HG03159 (cell line): Measurements from ENCODE around the gene ZNF524.
A peak's percentile ranks its signal among the peaks of the same experiment; 100 is the strongest.

ENCODE experiments used
- ATAC-seq: cut with Tn5 transposase; IDR thresholded peaks from one replicate; pipeline ENCODE4 v1.9.1; 2021; ENCODE audit warnings: mild to moderate bottlenecking, moderate library complexity; ENCODE audit not compliant: unreplicated experiment

Gene ZNF524

DNA sequence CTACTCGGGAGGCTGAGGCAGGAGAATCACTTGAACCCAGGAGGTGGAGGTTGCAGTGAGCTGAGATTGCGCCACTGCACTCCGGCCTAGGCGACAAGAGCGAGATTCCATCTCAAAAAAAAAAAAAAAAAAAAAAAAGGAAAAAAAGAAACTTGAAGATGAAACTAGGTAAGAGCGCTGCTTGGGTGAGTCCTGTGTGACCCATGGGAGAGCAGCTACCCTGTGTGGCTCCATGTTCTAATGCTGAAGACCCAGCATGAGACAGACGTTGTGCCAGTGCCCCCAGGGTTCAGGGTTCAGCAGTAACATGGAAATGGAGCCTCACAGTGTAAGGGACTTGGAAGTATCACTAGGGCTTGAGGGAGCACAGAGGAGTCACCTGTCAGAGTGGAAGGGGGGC, 18.3 kb downstream of the ZNF524 start:
- ATAC-seq, result no peak

DNA sequence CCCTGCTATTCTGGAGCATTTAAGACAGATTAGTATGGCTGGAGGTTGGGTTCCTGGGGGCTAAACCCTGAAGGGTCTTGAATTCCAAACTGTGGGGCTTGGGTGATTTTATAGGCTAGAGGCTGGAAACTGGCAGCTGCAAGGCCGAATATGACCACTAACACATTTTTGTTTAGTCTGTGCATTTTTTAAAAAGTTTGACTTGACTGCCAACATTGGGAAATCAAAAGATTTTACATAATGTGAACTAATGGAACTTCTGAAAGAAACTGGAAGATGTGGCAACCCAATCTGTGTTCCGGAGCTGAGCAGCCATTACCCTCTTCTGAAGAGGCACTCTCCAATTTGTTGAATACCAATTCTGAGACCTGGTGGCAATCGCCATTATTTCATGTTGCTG, 19.2 kb downstream of the ZNF524 start:
- ATAC-seq, result no peak

DNA sequence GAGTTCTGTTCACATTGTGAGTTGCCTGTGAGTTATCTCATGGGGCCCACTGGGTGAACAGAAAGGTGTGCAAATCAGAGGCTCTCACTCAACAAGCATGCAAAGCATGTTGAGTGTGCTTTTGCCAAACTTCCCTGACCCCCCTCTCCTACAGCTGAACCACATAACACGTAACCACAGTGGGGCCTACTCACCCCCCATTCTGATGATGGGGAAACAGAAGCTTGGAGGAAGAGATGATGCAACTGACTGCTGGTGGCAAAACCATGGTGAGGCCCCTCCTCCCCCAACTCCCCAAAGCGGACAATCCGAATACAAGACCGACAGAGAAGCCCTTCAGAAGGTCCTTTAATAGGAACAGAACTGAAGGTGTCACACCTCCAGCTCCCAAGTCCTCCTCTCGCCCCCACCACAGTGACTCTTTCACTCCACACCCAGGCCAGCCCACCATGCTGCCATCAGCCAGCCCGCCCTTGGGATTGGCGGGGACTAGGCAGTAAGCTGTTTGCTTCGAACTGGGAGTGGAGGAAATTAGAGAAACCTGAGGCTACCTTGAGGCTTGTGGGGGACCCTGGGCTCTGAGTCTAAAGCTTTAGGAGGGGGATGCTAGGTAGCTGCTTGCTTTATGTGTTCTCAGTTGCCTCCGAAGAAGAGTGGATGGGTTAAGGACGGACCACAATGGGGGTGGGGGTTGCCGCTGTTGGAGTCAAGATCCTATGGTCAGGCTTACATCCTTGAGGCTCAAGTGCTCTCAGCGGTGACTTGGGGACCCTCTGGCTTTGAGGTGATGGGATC, 20.5 kb downstream of the ZNF524 start:
- ATAC-seq, result no peak

- ATAC-seq, result no peak
Observed at GRCh38 chr19:55621205-55621672, 21.2 kb downstream of the ZNF524 start.

DNA sequence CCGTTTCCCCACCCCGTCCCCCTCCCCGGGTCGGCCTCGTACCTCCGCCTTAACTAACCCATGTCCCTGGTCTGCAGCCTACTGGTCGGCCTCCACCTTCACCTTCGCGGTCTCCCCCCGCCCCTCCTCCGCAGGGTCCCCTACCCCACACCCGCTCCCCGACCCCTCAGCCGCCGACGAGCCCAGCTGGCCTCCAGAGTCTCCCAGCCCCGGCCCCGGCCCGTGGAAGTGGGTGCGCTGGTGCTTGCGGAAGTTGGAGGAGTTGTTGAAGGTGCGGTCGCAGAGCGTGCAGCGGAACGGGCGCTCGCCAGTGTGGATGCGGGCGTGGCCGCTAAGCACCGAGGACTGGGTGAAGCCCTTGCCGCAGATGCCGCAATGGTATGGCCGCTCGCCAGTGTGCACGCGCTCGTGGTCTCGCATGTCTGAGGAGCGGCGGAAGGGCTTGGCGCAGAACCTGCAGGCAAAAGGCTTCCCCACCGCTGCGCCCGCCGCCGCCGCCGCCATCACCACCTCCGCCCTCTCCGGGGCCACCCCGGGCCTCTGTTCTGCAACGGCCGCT, 21.7 kb downstream of the ZNF524 start:
- no peak for ATAC-seq

DNA sequence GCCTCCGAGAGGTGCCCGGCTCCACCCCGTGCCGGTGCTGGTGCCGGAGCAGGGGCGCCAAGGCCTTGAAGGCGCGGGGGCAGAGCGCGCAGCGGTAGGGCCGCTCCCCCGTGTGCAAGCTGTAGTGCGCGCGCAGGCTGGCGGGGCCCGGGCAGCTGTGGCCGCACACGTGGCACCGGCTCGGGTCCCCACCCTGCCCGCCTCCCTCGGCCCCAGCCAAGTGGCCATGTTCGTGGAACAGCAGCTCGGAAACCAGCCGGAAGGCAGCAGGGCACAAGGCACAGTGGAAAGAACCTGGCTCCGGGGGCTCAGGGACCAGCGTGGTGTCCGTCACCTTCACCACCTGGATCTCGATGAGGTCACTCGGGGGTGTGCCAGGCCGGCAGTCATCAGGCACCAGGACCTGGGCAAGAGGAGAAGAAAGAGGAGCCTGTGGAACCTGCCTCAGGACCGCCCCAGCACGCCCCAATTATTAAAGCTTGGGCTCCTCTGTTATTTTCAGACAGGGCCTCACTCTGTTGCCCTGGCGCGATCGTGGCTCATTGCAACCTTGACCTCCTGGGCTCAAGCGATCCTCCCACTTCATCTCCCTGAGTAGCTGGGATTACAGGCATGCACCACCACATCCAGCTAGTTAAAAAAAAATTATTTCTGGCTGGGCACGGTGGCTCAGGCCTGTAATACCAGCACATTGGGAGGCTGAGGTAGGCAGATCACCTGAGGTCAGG, 22.3 kb downstream of the ZNF524 start:
- no peak for ATAC-seq

DNA sequence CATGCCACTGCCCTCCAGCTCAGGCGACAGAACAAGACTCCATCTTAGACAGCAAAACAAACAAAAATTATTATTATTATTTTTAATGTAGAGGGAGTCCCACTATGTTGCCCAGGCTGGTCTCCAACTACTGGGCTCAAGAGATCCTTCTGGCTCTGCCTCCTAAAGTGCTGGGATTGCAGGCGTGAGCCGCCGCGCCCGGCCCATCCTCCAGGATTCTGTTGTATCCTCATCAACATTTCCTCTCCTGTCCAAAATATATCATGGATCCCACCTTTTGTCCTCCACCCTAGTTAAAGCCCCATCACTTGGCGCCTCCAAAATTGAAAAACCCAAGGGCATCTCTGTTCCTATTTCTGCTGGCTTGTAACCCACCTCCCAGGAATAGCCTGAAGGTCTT, 23.0 kb downstream of the ZNF524 start:
- ATAC-seq, result no peak

GRCh38 chr19:55623561-55623960, 23.5 kb downstream of the ZNF524 start:
- no peak for ATAC-seq

- peak; percentile 54 for ATAC-seq
Observed at GRCh38 chr19:55624109-55625003, 24.3 kb downstream of the ZNF524 start, which contains the start of gene ZNF784. Gene ZNF784 (minus strand): TSS chr19:55624566. CDS start chr19:55624561, 5 bp downstream.

DNA sequence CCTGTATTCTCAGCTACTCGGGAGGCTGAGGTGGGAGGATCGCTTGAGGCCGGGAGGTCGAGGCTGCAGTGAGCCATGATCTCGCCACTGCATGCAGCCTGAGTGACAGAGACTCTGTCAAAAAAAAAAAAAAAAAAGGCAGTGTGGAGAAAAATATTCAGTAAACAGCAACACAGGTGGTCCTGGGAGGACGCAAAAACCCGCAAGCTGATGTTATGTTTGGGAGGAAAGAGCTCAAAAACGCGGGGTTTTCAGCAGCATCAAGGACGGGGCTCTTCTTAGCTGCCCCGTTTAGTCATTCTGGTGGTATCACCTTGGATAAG, 24.9 kb downstream of the ZNF524 start:
- ATAC-seq, result no peak

DNA sequence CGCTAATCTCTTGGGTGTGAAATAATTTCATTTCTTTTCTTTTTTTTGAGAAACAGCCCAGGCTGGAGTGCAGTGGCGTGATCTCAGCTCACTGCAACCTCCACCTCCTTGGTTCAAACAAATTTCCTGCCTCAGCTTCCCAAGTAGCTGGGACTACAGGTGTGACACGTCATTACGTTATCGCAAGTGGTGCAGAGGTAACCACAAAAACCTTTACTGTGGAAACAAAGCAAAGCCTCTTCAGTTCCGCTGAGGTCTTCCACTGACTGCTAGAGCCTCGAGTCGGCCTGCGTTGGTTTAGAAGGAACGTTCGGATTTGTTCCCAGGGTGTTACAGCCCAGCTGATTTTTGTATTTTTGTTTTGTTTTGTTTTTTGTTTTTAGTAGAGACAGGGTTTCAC, 26.3 kb downstream of the ZNF524 start:
- no peak for ATAC-seq

- ATAC-seq, result no peak
Observed at GRCh38 chr19:55632463-55632834, 32.4 kb downstream of the ZNF524 start.

DNA sequence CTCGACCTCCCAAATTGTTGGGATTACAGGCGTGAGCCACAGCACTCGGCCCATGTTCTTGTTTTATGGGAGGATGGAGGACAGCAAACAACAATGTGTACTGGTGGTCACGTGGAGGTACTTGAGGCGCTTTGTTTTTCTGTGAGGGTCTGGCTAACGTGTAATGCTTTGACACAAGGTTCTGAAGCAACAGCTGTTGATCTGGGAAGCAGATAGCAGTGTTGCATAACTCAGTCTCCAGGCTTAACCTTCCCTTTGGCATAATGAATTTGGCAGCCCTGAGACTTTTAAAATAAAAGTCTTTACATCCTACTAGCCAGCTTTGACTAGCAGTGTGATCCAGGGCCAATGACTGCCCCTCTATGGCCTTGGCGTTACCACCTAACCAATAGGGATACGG, 33.8 kb downstream of the ZNF524 start:
- no peak for ATAC-seq

DNA sequence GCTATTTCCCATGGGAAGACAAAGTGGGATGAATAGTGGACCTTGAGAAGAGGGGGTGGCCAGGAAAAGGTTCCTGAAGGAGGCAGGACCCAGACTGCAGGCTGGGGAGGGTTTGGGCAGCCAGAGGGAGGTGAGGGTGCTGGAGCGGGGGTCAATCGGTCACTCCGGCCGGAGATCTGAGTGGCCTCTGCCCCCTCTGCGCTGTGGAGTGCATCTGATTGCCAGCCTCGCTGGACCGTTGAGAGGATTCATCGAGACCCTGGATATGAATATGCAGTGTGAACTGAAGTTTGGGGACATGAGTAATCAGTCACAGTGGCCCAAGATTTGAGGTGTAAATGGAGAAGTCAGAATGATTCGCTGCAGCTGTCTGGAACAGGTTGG, 35.2 kb downstream of the ZNF524 start:
- ATAC-seq, result no peak

GRCh38 chr19:55635856-55636440, 35.9 kb downstream of the ZNF524 start:
- no peak for ATAC-seq

DNA sequence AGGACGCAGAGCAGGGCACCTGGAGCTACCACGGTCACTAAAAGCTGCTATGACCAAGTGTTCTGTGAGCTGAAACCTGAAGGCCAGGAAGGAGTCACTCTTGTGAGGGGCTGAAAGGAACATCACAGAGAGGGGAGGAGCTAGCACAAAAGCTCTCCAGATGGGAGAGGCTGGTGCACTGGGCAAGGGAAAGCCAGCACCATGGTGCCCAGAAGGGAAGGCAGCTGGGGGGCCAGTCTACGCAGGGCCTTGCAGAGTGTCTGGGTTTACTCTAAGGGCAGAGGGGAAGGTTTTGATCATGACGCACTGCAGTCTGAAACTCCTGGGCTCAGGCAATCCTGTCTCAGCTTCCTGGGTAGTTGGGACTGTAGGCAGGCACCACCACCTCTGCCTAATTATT, 36.6 kb downstream of the ZNF524 start:
- no peak for ATAC-seq

DNA sequence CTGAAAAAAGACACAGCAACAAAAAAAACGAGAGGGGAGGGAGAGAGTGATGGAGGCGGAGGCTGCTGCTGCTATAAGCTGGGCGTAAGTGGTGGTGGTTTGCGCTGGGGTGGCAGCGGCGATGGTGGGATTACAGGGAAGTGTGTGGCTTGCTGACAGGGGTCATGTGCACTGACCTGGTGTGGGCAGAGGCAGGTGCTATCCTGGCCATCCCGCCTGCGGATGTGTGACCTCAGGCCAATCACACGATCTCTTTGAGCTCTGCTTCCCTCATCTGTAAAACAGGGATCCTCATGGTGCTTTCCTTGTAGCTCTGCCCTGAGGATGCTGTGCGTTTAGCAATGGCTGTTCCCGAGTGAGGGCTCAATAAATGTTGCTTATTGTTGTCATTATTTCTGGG, 37.4 kb downstream of the ZNF524 start:
- ATAC-seq, result no peak

- ATAC-seq, result no peak
Observed at GRCh38 chr19:55638864-55639359, 38.8 kb downstream of the ZNF524 start.

GRCh38 chr19:55640043-55640576, 40.0 kb downstream of the ZNF524 start:
- ATAC-seq, result no peak
